ENCODE measurements around the gene CLCN2. TPM values are rescaled to one million over a fixed set of nuclear protein-coding genes. Genes with fewer than 3 reads are reported as not detected.

CLCN2 gene
- total RNA-seq, 1 donor from 2014 or later, result 6.6 TPM

- H3K4me1 Mint-ChIP-seq (ENCODE audit: low read depth), result no peaks in the 10 kb centered on the region
- H3K27ac Mint-ChIP-seq, result no peak within 1 kb of the TSS
Observed at GRCh38 chr3:184377882-184378445, 16.6 kb upstream of the CLCN2 start, which contains the start of gene THPO. THPO (minus strand) TSS chr3:184378207; CDS start chr3:184376259, 1,948 bp downstream.

GRCh38 chr3:184377374-184377773 is 16.0 kb upstream of the CLCN2 start:
- Mint-ChIP-seq H3K27ac (no peak overlapping the region), H3K27me3 (ENCODE audit: insufficient read depth) (peaks cover 66% of the 10 kb centered on the region), H3K36me3 (ENCODE audit: low read depth) (no peaks in the 10 kb centered on the region), H3K9me3 (no peaks in the 10 kb centered on the region), H3K4me1 (ENCODE audit: low read depth) (no peaks in the 10 kb centered on the region), H3K4me3 (no peak overlapping the region)
- intact Hi-C loops (cut with micrococcal nuclease), result no loop called here
- no peak for DNase-seq (ENCODE audit: low spot score)

More at GRCh38 chr3:184377882-184378445, 16.6 kb upstream of the CLCN2 start, which contains the start of gene THPO:
- DNase-seq (ENCODE audit: low spot score), result no peak
- Mint-ChIP-seq H3K36me3 (ENCODE audit: low read depth) (no peaks in the 10 kb centered on the region), H3K27me3 (ENCODE audit: insufficient read depth) (peaks cover 70% of the 10 kb centered on the region), H3K9me3 (no peaks in the 10 kb centered on the region), H3K4me3 (peak within 1 kb of the TSS; percentile 40)
- intact Hi-C loops (cut with micrococcal nuclease), result no loop called here

DNA sequence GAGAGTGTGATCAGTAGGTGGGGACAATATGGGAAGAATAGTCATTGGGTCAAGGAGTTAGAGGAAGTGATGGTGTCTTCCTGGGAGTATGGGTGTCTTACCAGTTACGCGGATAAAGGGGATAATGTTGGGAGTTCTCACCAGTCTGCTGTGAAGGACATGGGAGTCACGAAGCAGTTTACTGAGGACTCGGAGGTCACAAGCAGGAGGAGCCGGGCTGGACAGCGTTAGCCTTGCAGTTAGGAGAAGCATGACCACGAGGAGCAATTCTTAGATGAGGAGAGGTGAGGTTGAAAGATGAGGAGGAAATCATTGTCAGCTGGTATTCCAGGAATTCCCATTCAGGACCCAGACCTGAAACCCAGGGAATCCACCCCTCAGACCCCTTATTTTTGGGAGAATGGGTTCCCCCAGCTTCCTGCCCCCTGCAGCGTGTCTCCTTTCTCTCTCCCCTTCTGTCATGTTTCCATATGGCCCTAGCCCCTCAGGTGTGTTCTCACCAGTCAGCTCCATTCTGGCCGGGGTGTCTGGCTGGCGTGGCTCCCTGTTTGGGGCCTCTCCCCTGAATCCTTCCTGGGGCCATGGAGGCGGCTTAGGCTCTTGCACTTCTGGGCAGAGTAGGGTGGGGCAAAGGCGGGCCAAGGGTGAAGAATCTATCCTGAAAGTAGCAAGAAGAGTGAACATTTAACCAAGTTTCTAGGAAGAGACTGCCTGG is 14.5 kb upstream of the CLCN2 start:
- no peak for DNase-seq (ENCODE audit: low spot score)
- intact Hi-C loops (cut with micrococcal nuclease), result no loop called here
- Mint-ChIP-seq H3K4me3 (no peak overlapping the region), H3K4me1 (ENCODE audit: low read depth) (peaks cover 5% of the 10 kb centered on the region), H3K9me3 (no peaks in the 10 kb centered on the region), H3K36me3 (ENCODE audit: low read depth) (no peaks in the 10 kb centered on the region), H3K27me3 (ENCODE audit: insufficient read depth) (peaks cover 52% of the 10 kb centered on the region), H3K27ac (no peak overlapping the region)

DNA sequence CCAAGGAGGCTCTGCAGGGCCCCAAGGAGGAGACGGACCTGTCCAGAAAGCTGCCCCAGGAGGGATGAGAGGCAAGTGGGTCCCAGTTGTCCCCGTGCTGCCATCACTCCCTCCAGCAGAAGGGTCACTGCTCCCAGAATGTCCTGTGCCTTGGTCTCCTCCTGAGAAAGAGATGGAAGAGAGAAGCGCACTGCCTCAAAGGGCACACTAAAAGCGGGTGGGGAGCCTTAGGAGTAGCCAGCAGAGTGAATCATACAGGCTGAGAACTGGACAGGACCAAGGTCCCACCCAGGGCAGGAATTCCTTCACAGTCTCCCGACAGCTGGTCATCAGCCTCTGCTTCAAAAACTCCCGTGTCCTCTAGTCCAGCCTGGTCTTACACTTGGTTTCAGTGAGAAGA is 12.0 kb upstream of the CLCN2 start:
- intact Hi-C loops (cut with micrococcal nuclease), result no loop called here
- Mint-ChIP-seq H3K36me3 (ENCODE audit: low read depth) (peaks cover 15% of the 10 kb centered on the region), H3K27me3 (ENCODE audit: insufficient read depth) (peaks cover 38% of the 10 kb centered on the region), H3K4me3 (no peak overlapping the region), H3K27ac (no peak overlapping the region), H3K9me3 (no peaks in the 10 kb centered on the region), H3K4me1 (ENCODE audit: low read depth) (peaks cover 5% of the 10 kb centered on the region)
- DNase-seq (ENCODE audit: low spot score), result no peak

DNA sequence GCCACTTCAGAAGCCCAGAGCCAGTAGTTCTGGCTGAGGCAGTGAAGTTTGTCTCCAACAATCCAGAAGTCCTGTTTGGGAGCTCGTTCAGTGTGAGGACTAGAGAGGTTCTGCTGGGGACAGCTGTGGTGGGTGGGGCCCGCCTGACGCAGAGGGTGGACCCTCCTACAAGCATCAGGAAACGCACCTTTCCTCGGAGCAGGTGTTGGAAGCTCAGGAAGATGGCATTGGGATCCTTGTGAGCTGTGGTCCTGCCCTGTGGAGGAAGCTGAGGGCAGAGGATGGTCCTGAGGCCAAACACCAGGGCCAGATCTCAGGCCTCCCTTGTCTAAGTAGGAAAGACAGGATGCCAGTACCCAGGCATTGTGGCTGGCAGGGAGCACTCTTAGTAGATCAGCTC is 11.5 kb upstream of the CLCN2 start:
- Mint-ChIP-seq H3K27me3 (ENCODE audit: insufficient read depth) (peaks cover 33% of the 10 kb centered on the region), H3K9me3 (no peaks in the 10 kb centered on the region), H3K27ac (no peak overlapping the region), H3K4me3 (no peak overlapping the region), H3K36me3 (ENCODE audit: low read depth) (peaks cover 19% of the 10 kb centered on the region), H3K4me1 (ENCODE audit: low read depth) (peaks cover 7% of the 10 kb centered on the region)
- intact Hi-C loops (cut with micrococcal nuclease), result no loop called here
- DNase-seq (ENCODE audit: low spot score), result no peak

DNA sequence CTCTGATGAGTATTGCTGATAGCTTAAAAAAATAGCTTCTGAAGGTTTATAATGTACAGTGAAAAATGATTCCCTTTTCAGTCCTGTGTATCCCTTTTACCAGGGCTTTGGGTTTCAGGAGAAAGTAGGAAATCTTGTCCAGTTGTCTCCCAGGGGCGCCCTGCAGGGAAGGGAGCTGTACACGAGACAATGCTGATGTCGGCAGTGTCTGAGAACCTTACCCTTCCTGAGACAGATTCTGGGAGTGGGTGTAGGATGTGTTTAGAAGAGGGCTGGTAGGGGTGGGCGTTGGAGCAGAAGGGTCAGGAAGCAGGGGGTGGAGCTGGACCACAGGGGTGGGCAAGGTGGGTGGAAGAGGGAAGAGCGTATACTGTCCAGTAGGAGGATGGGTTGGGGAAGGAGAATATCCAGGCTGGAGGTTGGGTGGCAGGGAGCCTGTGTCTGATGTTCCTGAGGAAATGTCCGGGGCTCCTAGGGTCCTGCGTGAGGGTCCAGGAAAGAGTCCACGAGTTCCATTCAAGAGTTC is 11.0 kb upstream of the CLCN2 start:
- Mint-ChIP-seq H3K27ac (no peak overlapping the region), H3K27me3 (ENCODE audit: insufficient read depth) (peaks cover 28% of the 10 kb centered on the region), H3K36me3 (ENCODE audit: low read depth) (peaks cover 23% of the 10 kb centered on the region), H3K9me3 (no peaks in the 10 kb centered on the region), H3K4me3 (no peak overlapping the region), H3K4me1 (ENCODE audit: low read depth) (peaks cover 11% of the 10 kb centered on the region)
- DNase-seq (ENCODE audit: low spot score), result no peak
- intact Hi-C loops (cut with micrococcal nuclease), result no loop called here

DNA sequence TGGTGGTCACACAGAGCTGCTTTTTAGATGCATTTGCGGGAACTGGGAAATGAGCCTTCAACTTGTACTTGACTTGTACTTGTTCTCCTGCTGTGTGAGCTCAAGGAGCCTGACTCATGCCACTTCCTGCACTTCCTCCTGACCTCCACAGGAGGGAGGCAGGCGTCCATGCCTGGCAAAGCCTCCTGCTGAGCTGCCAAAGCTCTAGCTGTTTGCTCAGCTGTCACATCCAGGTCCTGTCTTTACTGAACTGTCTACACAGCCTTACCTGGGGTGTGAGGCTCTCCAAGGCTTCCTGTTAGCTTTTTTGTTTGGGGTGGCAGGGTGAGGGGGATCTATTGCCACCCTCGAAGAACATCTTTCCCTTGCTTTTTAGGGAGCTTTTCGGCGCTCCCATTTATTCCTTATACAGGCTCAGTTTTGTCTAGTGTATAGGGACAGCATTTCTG is 10.2 kb upstream of the CLCN2 start:
- Mint-ChIP-seq H3K27ac (no peak overlapping the region), H3K4me3 (no peak overlapping the region), H3K36me3 (ENCODE audit: low read depth) (peaks cover 31% of the 10 kb centered on the region), H3K27me3 (ENCODE audit: insufficient read depth) (peaks cover 20% of the 10 kb centered on the region), H3K4me1 (ENCODE audit: low read depth) (peaks cover 11% of the 10 kb centered on the region), H3K9me3 (no peaks in the 10 kb centered on the region)
- intact Hi-C loops (cut with micrococcal nuclease), result loop anchor here (1.0 kb wide), 2 partner anchors 142 to 173 kb away; no protein-coding TSS in a partner anchor
- DNase-seq (ENCODE audit: low spot score), result peak; percentile 44

- intact Hi-C loops (cut with micrococcal nuclease), result no loop called here
Observed at GRCh38 chr3:184368586-184369183, 7.3 kb upstream of the CLCN2 start.

DNA sequence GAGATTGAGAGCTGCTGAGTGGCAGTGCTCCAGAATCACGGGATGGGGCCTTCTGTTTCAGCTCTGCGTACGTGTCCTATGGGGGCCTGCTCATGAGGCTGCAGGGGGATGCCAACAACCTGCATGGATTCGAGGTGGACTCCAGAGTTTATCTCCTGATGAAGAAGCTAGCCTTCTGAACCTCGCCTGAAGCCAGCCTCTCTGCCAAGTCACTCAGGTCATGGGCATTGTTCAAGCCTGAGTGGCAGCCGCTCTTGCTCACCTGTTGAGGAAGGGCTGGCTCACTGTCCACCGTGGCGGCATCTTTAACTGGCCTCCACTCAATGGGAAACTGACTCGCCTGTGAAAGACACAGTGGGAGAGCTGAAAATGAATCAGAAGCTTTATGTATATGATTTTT is 6.7 kb upstream of the CLCN2 start:
- peaks cover 50% of the 10 kb centered on the region for H3K36me3 Mint-ChIP-seq (ENCODE audit: low read depth)
- peak overlapping the region; percentile 40 for H3K27ac Mint-ChIP-seq
- intact Hi-C loops (cut with micrococcal nuclease), result no loop called here
- H3K9me3 Mint-ChIP-seq, result no peaks in the 10 kb centered on the region
- no peak for DNase-seq (ENCODE audit: low spot score)
- no peak overlapping the region for H3K4me3 Mint-ChIP-seq
- H3K4me1 Mint-ChIP-seq (ENCODE audit: low read depth), result peaks cover 24% of the 10 kb centered on the region
- no peaks in the 10 kb centered on the region for H3K27me3 Mint-ChIP-seq (ENCODE audit: insufficient read depth)

More at GRCh38 chr3:184368586-184369183, 7.3 kb upstream of the CLCN2 start:
- no peaks in the 10 kb centered on the region for H3K9me3 Mint-ChIP-seq
- no peak overlapping the region for H3K4me3 Mint-ChIP-seq
- peaks cover 24% of the 10 kb centered on the region for H3K4me1 Mint-ChIP-seq (ENCODE audit: low read depth)
- no peak overlapping the region for H3K27ac Mint-ChIP-seq
- H3K27me3 Mint-ChIP-seq (ENCODE audit: insufficient read depth), result no peaks in the 10 kb centered on the region
- no peak for DNase-seq (ENCODE audit: low spot score)
- H3K36me3 Mint-ChIP-seq (ENCODE audit: low read depth), result peaks cover 45% of the 10 kb centered on the region

GRCh38 chr3:184366619-184367289 is 5.3 kb upstream of the CLCN2 start:
- Mint-ChIP-seq H3K27me3 (ENCODE audit: insufficient read depth) (no peaks in the 10 kb centered on the region), H3K27ac (no peak overlapping the region), H3K4me3 (no peak overlapping the region), H3K36me3 (ENCODE audit: low read depth) (peaks cover 50% of the 10 kb centered on the region), H3K4me1 (ENCODE audit: low read depth) (peaks cover 23% of the 10 kb centered on the region), H3K9me3 (no peaks in the 10 kb centered on the region)
- no peak for DNase-seq (ENCODE audit: low spot score)
- intact Hi-C loops (cut with micrococcal nuclease), result no loop called here

DNA sequence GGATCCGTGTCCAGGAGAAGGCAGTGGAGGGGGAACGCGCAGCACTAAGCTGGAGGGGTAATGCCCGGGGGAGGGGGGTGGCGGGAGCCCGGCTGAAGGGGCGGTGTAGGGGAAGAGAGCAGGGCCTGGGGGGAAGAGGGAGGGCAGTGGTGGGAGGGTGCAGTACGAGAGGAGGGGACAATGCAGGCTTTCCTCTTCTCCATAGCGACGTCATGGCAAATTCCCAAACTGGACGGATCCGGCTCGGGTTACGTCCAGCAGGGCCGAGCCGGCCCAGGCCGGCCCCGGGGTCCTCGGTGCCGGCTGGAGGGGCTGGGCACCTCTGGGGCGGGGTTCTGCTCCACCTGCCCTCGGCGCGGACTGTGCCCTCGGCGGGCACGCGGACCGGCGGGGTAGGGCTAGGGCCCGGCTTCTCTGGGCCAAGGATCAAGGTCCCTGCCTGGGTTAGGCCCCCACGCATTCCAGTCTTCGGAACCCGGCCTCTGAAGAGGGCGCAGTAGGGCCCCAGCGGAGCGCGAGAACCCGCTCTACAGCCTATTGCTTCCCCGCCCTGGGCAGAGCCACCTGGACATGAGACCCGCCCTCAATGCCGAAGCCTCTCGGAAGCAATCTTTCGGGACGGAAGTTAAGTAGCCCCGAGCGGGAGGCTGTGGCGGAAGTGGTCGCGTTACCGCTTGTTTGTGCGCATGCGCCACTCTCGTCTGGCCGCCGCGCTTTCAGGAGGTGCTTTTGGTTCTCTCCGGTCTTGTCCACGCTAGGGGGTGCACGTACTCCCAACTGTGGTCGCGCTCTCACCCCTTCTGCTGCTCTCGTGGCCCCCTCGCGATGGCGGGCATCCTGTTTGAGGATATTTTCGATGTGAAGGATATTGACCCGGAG is 1.5 kb upstream of the CLCN2 start:
- Mint-ChIP-seq H3K36me3 (ENCODE audit: low read depth) (peaks cover 31% of the 10 kb centered on the region), H3K27ac (peak overlapping the region; percentile 99), H3K9me3 (no peaks in the 10 kb centered on the region), H3K4me1 (ENCODE audit: low read depth) (peaks cover 21% of the 10 kb centered on the region), H3K27me3 (ENCODE audit: insufficient read depth) (peaks cover 10% of the 10 kb centered on the region), H3K4me3 (peak overlapping the region; percentile 100)
- intact Hi-C loops (cut with micrococcal nuclease), result loop anchor here (1.0 to 5.0 kb wide), 17 partner anchors 9 to 920 kb away; partner anchors contain the start of genes ABCC5, ABCF3, AP2M1 and EEF1AKMT4
- DNase-seq (ENCODE audit: low spot score), result peak; percentile 96

All from activated T-helper 1 cell treated with anti-CD3 and anti-CD28 coated beads, Interleukin-12 subunit alpha, Interleukin-12 subunit beta, Interleukin-2, Interleukin-4 antibody, amounts not matched to agents 30 ng/mL and 10 ng/mL and 1 ng/mL, durations not matched to agents 14 hours and 24 hours and 36 hours (primary cell).